Activated T-cell treated with anti-CD3 and anti-CD28 coated beads for 48 hours (primary cell): Measurements from ENCODE around the gene PRKCE.

ENCODE experiments used
- DNase-seq: peaks from one replicate; pipeline ENCODE4 v3.0.0-alpha.2; 2020; ENCODE audit warnings: low read depth

Gene PRKCE

DNA sequence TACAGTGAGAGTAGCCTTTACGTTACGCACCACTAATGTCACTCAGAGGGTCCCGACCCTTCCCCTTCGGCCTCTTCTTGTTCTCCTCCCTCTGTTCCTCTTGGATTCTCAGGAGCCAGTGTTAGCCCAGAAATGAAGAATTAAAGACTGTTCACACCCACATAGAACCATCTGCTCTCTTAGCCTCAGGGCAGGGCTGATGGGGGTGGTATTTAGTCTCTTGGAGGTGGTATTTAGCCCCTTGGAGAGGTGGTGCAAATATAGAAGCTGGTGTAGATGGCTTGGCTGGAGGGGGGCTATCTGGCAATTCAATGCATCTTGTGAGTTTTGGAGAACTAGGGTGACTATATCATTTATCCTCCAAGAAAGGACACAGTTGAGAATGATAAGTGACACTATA, 286.5 kb downstream of the PRKCE start:
- DNase-seq: no peak

DNA sequence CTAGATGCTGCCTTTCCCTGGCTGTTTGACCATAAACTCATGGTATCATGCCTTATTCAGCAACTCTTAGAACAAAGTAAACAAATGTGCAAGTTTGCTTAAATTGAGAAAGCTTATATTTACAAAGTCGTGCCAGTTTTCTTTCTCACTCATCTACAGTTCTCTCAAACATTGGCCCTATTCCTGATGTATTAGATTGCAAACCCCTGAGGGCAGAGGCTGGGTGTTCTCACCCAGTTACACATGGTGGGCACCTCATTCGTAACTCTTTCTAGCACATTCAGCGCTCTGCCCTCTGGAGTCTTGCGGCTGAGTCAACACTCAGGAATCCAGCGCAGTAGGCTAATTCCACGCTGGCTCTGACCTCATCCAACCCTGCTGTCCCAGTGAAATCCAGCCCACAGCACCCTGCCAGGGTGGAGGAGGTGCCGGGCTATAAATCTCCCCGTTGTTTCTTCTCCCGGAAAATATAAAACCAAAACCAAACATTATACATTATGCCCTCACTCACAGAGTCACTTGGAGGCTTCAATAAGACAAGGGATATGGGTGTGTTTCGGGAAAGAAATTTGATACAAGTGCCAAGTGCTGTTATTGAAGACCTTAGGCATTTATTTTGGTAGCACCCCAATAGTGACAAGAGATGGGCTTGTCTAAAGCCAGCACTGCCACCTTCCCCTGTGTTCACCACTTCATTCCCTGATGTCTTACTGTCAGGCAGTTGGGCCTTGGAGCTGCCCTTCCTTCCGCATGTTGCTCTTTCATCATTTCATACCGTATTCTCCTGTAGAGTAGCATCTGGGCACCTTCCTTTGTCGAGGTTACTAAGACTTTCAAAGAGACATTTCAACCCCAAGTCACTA, 287.4 kb downstream of the PRKCE start:
- DNase-seq: no peak

DNA sequence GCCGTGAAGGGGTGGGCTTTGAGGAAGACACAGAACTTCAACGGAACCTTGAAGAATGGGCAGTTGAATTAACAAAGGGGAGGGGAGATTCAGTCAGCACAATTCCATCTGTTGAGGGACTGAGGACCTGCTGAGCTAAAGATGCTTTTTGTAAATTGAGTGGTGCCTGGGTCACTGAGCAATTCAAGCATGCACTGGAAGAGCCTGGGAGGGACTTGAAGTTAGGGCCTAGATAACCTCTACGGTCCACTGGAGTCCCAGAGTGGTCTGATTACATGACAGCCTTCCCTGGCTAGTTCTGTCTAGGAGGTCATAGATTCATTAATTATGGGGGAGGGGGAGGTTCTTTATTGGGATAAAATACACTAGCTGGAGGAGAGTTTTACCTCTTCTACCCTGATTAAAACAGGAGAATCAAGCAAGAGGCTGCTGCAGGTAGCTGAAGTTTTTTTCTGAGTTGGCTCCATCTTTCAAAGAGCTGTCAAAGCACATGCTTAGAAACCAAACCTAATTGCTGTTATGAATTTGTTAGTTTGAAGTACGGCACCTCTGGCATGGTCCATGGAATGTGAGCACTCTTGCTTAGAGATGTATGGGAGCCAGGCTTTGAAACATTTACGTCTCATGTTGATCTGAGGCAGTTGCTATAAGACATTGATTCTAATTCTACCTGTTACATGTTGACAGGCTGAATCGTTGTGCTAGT, 290.2 kb downstream of the PRKCE start:
- no peak for DNase-seq

DNA sequence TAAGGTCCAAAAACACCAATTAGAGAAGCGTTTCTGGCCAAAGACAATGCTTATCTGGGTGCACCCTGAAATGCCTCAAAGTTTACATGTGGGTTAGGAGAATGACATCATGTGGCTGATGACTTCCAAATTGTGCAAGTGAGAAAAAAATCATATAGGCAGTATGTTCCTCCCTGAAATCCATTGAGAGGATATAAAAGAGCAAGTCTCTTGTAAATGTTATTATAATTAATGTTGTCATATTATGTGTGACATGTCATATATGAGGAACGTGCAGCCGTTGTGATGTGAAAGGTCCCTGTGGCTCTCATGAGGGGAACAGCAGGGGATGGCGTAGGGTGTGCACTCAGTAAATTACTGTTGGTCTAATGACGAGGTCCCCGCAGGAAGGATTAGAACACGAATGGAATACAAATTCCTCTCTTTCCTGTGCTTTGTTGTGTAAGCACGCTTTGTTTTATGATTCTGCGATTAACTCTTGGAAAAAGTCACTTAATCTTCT, 290.8 kb downstream of the PRKCE start:
- DNase-seq: no peak

DNA sequence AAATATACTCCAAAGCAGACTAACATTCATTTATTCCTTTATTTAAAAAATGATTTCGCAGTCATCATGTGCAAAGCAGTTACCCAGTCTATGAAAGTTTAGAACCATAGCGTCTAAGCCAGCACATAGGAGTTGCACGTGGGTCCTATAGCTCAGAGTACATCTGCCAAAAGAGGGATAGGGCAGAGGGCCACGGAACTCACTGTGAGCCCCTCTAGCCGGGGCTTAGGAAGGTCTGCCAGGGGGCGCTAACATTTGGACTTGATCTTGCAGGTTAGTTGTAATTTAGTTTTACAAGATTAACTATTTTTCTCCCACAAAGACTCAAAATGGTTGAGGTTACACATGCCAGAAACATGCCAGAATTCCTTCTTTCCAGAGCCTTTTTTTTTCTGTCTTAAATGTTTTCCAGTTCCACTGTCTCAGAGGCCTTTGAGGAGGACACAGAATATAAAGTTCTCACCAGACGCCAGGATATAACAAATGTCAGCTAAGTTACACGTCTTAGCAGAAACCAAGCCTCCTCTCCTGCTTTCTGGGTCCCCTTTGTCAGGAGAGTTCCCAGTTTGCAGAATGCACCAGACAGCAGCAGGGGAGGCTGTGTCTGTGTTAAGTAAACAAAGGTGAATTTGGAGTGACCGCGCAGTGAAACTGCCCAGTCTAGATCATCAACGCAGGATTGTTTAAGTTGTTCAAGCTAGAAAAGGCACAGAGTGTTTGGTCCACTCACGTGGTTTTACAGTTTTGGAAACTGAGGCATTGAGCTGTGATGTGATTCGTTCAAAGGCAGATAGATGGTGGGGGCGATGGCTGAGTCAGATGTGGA, 292.0 kb downstream of the PRKCE start:
- DNase-seq: no peak

DNA sequence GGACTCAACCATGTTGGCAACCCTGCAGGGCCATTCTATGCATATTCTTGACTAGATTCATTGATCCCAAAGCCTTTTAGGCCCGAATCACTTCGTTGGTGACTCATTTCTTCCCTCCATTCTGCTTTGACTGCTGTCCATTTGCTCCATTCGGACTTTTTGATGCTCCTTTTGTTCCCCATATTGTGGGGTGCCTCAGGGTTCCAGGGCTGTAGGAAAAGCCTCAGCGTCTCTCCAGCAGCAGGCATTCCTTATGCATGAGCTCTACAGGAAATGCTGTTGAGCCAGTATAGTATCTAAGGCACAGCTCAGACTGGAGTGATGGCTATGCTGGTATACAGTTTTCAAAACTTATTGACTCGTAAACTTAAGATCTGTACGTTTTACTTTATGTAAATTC, 292.6 kb downstream of the PRKCE start:
- DNase-seq: no peak

DNA sequence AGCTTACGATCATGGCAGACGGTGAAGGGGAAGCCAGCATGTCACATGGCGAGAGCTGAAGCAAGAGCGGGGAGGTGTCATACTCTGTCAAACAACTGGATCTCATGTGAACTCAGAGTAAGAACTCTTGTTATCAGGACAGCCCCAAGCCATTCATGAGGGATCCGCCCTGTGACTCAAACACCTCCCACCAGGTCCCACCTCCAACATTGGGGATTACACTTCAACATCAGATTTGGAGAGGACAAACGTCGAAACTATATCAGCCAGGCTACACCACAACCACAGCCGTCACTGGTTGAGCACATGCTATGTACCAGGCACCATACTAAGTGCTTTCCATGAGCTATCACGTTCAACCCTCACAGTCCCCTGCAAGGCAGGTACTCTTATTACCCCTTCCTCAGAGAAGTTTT, 293.8 kb downstream of the PRKCE start:
- no peak for DNase-seq

- no peak for DNase-seq
These were observed 294.5 kb downstream of the PRKCE start for GRCh38 chr2:45946023-45946422.

DNA sequence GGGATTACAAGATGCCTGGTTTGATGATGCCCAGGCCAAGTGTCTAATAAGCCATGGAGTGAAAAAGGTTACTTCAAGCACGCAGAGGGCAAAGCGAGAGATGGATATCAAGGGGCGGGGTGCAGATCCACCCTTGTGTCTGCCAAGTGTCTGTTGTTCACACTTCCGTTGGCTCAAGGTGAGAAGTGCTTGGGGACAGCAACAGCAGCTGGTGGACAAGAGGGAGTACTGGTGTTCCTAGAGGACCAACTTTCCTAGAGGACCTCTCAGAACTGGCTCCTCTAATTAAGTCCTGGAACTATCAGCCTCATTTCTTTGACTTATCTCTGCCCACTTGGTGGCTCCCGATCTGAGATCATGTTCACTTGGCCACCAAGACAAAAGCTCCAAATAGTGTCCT, 299.1 kb downstream of the PRKCE start:
- no peak for DNase-seq

GRCh38 chr2:45951025-45951727, 299.7 kb downstream of the PRKCE start:
- no peak for DNase-seq

DNA sequence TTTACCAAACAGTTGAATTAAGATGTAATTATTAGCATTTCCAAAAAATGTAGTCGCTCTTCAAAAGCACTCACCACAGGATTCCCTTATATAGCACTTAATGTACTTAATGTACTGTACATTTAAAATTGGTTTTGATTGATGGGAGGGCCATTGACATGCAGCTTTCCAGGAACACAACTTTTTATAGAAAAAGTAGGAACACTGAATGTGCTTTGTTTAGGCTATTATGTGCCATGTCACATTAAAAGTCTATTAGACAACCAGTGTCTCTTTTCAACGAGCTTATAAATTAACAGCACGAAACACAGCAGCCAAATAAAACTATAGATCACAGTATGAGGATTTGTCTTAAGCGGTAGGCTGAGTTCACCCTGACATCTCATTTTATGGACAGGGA, 301.1 kb downstream of the PRKCE start:
- DNase-seq: no peak

DNA sequence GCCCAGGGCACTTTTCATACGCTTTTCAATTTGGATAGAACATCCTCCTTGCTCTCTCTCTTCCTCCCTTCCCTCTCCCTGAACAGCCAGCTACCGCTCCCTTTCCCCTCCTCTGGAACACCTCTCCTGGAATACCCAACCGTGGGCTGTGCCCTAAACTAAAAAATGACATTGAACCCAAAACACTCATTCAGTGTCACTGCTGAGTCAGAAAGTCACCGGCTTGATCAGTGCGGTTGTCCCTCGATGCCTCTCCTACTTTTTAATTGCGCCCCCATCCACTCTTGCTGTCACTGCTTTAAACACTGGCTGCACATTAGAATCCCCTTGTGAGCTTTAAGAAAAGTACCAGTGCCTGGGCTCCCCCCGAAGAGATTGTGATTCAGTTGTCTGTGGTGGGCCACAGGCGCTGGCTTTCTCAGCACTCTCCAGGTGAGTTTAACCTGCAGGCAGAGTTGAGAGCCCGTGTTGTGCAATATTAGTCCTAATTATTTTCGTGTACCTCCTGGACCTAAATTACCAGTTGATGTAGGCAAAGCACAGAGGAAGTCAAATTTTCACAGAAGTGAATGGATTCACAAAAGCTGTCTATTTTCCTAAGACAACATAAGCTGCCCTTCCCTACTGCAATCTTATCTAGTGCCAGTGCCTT, 302.0 kb downstream of the PRKCE start:
- no peak for DNase-seq

DNA sequence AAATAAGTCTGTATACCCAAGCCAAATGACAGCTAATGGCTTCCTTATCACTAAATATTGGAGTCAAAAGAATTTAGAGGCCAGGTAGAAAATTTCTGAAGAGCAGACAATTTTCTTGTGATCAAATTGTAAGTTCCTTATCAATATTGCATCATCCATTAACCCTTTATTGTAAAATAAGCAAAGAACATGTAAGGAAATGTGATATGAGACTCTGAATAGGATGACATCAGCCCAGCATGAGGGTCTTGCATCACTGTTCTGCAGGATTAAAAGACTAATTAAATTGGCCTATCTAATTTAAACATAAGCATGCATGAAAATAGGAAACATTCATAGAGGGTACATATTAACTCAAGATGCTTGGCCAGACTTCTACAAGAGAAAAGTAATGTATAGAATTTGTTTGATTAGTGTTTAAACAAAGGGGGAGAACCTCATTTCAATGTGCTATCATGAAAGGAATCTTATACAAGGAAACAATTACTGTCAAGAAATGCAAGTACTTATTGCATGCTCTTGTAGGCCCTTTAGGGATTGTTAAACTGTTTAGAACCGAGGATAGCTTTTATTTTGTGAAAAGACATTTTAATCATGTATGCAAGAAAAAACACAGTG, 302.9 kb downstream of the PRKCE start:
- no peak for DNase-seq

GRCh38 chr2:45957533-45958227, 306.2 kb downstream of the PRKCE start:
- DNase-seq: no peak

DNA sequence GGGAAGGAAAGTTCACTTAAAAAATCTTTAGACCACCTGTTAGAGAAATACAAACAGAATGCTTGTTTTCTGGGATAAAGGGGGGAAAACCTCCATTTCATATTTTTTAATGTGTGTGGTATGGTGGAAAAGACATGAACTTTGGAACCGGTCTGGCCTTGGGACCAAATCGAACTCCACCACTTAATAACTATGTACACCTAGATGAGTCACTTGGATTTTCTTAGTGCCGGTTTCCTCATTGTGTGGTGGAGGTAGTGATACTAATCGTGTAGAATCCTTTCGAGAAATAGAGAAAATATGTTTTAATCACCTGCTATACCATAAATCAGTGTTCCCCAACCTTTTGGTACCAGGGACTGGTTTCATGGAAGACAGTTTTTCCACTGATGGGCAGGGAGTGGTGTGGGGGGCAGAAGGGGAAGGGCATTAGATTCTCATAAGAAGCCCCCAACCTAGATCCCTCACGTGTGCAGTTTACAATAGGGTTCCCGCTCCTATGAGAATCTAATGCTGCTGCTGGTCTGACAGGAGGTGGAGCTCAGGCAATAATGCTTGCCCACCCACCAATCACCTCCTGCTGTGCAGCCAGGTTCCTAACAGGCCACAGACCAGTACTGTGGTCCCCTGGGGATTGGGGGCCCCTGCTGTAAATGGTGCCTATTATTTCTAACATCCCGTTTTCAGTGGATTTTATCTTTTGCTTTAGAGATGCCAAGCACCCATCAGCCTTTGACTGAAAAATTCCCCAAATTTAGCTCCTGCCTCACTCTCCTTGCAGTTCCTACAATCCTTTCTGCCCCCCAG, 308.8 kb downstream of the PRKCE start:
- DNase-seq: no peak

- no peak for DNase-seq
These were observed 310.9 kb downstream of the PRKCE start for GRCh38 chr2:45962177-45962921.

- DNase-seq: no peak
These were observed 312.3 kb downstream of the PRKCE start for GRCh38 chr2:45963816-45964215.

- DNase-seq: peak; percentile 1
These were observed 312.9 kb downstream of the PRKCE start for GRCh38 chr2:45964223-45964841.
